ENCODE results near the gene SAMM50.

The SAMM50 gene

DNA sequence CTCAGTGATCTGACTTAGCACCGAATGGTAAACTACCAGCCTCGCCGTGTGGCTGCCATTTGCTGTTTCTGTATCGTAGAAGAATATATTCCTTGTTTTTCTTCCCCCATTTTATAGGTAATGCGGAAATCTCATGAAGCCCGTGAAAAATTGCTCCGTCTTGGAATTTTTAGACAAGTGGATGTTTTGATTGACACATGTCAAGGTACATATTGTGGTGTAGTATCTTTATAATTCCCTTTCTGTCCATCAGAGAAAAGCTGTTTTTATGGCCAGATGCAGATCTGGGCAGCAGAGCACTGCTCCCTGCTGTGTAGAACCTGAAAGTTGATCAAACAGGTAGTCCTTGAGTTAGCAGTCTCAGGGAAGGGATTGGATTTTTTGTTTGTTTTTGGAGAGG lies 13.4 kb downstream of the SAMM50 start:
- no peak for TF ChIP-seq FOXM1 (IDR thresholded peaks at IDR 0.05; ENCODE audit: borderline replicate concordance, low read depth)
- no peak for TF ChIP-seq NFIC (IDR thresholded peaks at IDR 0.05)
- TF ChIP-seq, protein P1, sequence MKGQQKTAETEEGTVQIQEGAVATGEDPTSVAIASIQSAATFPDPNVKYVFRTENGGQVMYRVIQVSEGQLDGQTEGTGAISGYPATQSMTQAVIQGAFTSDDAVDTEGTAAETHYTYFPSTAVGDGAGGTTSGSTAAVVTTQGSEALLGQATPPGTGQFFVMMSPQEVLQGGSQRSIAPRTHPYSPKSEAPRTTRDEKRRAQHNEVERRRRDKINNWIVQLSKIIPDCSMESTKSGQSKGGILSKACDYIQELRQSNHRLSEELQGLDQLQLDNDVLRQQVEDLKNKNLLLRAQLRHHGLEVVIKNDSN (IDR thresholded peaks at IDR 0.05): no peak
- TF ChIP-seq, protein P2, sequence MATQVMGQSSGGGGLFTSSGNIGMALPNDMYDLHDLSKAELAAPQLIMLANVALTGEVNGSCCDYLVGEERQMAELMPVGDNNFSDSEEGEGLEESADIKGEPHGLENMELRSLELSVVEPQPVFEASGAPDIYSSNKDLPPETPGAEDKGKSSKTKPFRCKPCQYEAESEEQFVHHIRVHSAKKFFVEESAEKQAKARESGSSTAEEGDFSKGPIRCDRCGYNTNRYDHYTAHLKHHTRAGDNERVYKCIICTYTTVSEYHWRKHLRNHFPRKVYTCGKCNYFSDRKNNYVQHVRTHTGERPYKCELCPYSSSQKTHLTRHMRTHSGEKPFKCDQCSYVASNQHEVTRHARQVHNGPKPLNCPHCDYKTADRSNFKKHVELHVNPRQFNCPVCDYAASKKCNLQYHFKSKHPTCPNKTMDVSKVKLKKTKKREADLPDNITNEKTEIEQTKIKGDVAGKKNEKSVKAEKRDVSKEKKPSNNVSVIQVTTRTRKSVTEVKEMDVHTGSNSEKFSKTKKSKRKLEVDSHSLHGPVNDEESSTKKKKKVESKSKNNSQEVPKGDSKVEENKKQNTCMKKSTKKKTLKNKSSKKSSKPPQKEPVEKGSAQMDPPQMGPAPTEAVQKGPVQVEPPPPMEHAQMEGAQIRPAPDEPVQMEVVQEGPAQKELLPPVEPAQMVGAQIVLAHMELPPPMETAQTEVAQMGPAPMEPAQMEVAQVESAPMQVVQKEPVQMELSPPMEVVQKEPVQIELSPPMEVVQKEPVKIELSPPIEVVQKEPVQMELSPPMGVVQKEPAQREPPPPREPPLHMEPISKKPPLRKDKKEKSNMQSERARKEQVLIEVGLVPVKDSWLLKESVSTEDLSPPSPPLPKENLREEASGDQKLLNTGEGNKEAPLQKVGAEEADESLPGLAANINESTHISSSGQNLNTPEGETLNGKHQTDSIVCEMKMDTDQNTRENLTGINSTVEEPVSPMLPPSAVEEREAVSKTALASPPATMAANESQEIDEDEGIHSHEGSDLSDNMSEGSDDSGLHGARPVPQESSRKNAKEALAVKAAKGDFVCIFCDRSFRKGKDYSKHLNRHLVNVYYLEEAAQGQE (IDR thresholded peaks at IDR 0.05; ENCODE audit: low read depth): no peak
- no peak for TF ChIP-seq YY1 (IDR thresholded peaks at IDR 0.05; ENCODE audit: low read depth)
- no peak for TF ChIP-seq RAD21 (IDR thresholded peaks at IDR 0.05; ENCODE audit: low read depth)
- no peak for TF ChIP-seq ZBTB7A (IDR thresholded peaks at IDR 0.05; ENCODE audit: low read depth)
- TF ChIP-seq TEAD4 (IDR thresholded peaks at IDR 0.05): no peak
- no peak for TF ChIP-seq CEBPB (IDR thresholded peaks at IDR 0.05)
- no peak for TF ChIP-seq EGR1 (IDR thresholded peaks at IDR 0.05)
- no peak for TF ChIP-seq EP300 (IDR thresholded peaks at IDR 0.05; ENCODE audit: borderline replicate concordance)
- TF ChIP-seq, protein P3, sequence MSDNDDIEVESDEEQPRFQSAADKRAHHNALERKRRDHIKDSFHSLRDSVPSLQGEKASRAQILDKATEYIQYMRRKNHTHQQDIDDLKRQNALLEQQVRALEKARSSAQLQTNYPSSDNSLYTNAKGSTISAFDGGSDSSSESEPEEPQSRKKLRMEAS (IDR thresholded peaks at IDR 0.05): no peak
- TF ChIP-seq CREB1 (IDR thresholded peaks at IDR 0.05; ENCODE audit: low read depth): no peak
- TF ChIP-seq TCF12 (IDR thresholded peaks at IDR 0.05; ENCODE audit: low read depth): no peak
- no peak for TF ChIP-seq TAF1 (IDR thresholded peaks at IDR 0.05; ENCODE audit: low read depth)

DNA sequence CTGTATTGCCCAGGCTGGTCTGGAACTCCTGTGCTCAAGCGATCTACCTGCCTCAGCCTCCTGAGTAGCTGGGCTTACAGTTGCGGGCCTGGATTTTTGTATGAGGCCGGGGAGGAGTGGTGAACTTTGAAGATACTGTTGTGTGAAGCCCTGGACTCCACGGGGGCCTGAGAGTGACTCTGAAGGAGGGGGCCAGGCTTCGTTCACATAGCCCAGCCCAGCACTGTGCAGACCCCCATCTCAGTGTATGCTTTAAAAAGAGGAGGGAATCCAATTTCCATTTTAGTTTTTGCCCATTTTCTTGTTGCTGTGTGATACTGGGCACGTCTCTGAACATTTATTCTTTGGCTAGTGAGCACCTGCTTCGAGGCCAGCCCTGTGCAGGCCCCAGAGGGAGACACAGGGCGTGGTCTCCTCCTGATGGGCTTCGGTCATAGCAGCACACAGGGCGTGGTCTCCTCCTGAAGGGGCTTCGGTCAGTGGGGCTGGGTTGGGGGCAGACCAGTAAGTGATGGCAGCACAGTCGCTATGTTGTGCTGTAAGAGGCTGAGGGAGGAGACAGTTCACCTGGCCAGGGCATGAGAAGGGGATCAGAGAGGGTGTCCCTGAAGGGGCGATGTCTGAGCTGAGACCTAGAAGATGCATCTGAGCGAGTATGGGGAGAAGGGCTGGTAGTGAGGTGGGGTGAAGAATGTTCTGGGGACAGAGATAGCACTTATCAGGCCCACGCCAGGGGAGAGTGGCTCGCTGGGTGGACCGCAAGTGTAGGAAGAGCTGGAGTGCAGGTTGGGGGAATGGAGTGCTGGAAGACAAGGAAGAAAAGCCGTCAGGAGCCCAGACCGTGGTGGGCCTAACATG lies 14.0 kb downstream of the SAMM50 start:
- TF ChIP-seq, protein P2 (IDR thresholded peaks at IDR 0.05; ENCODE audit: low read depth): no peak
- no peak for TF ChIP-seq CREB1 (IDR thresholded peaks at IDR 0.05; ENCODE audit: low read depth)
- no peak for TF ChIP-seq TCF12 (IDR thresholded peaks at IDR 0.05; ENCODE audit: low read depth)
- TF ChIP-seq, protein P1 (IDR thresholded peaks at IDR 0.05): no peak
- no peak for TF ChIP-seq RAD21 (IDR thresholded peaks at IDR 0.05; ENCODE audit: low read depth)
- no peak for TF ChIP-seq ZBTB7A (IDR thresholded peaks at IDR 0.05; ENCODE audit: low read depth)

DNA sequence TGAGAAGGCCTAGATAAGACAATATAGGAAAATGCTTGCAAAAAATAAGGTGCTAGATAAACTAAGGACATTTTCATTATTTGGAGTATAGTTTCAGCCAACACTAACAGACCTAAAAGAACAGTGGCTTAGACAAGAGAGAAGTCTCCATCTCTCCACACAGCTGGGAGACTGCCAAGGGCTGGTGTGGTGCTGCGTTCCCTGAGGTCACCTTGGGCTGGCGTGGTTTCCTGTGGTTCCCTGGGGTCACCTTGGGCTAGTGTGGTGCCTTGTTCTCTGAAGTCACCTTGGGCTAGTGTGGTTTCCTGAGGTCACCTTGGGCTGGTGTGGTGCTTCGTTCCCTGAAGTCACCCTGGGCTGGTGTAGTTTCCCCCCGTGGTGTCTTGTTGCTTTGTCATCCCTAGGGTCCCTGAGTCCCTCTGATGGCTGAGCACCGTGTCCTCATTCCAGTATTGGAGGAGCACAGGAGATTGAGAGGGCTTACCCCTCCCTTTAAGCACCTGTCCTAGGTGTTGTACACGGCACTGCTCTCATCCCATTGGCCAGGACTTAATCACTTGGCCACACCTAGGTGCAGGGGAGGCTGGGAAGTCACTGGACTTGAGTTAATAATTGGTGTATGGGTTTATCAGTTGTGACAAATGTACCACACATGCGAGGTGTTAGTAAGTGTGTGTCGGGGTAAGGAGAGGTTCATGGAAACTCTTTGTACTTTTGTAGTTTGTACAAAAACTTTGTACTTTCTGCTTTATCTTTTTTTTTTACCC lies 14.9 kb downstream of the SAMM50 start:
- TF ChIP-seq TEAD4 (IDR thresholded peaks at IDR 0.05): no peak
- no peak for TF ChIP-seq NFIC (IDR thresholded peaks at IDR 0.05)
- no peak for TF ChIP-seq EP300 (IDR thresholded peaks at IDR 0.05; ENCODE audit: borderline replicate concordance)
- no peak for TF ChIP-seq CEBPB (IDR thresholded peaks at IDR 0.05)
- TF ChIP-seq, protein P3 (IDR thresholded peaks at IDR 0.05): no peak
- TF ChIP-seq CREB1 (IDR thresholded peaks at IDR 0.05; ENCODE audit: low read depth): no peak
- TF ChIP-seq RAD21 (IDR thresholded peaks at IDR 0.05; ENCODE audit: low read depth): no peak
- TF ChIP-seq TAF1 (IDR thresholded peaks at IDR 0.05; ENCODE audit: low read depth): no peak
- no peak for TF ChIP-seq YY1 (IDR thresholded peaks at IDR 0.05; ENCODE audit: low read depth)
- no peak for TF ChIP-seq EGR1 (IDR thresholded peaks at IDR 0.05)
- TF ChIP-seq, protein P1 (IDR thresholded peaks at IDR 0.05): no peak
- no peak for TF ChIP-seq ZBTB7A (IDR thresholded peaks at IDR 0.05; ENCODE audit: low read depth)
- TF ChIP-seq, protein P2 (IDR thresholded peaks at IDR 0.05; ENCODE audit: low read depth): no peak
- no peak for TF ChIP-seq TCF12 (IDR thresholded peaks at IDR 0.05; ENCODE audit: low read depth)
- TF ChIP-seq FOXM1 (IDR thresholded peaks at IDR 0.05; ENCODE audit: borderline replicate concordance, low read depth): no peak

All from Ishikawa (cell line).